SK-N-SH (cell line): Measurements from ENCODE around the gene SHROOM3. TPM values are rescaled to one million over a fixed set of nuclear protein-coding genes. Genes with fewer than 3 reads are reported as not detected.

ENCODE experiments used
- CTCF ChIA-PET: fragments of 300-600, 350-600 bp; formaldehyde crosslinking; extraction: SDS; loops from one replicate; lab custom pipeline; 2021; lab: Yijun Ruan, JAX
- POLR2A ChIA-PET: fragments of 350-600 bp; sonication (Branson Sonifier 250); formaldehyde crosslinking; extraction: SDS; loops from one replicate; lab custom pipeline; 2020; ENCODE audit warnings: antibody characterized with exemption, inconsistent platforms; lab: Yijun Ruan, JAX
- DNase-seq: peaks from one replicate; pipeline ENCODE4 v3.0.0; 2012
- H2AFZ ChIP-seq: fragments of 200-600 bp; sonication (generic); 2 replicates; pipeline ENCODE4 v1.8.1; 2016; ENCODE audit warnings: antibody characterized with exemption, mild to moderate bottlenecking, low read depth
- H3F3A ChIP-seq: fragments of 200-600 bp; sonication (generic); replicated peaks from 2 replicates; pipeline ENCODE3; 2016; ENCODE audit warnings: antibody characterized with exemption, mild to moderate bottlenecking; ENCODE audit not compliant: insufficient read depth
- H3K27ac ChIP-seq, 2 experiments: fragments of 200-500 bp in 1 of 2; fragments of 200-600 bp in 1 of 2; sonication (Bioruptor generic) in 1 of 2; sonication (generic), shearing (Covaris generic) in 1 of 2; 2 replicates each; pipeline versions ENCODE4 v1.5.1 to v1.6.1; 2014 to 2016; ENCODE audit warnings: low read depth in 2 of 2, inconsistent platforms in 1 of 2, low read length in 1 of 2, mild to moderate bottlenecking in 1 of 2, mixed read lengths in 1 of 2
- H3K27me3 ChIP-seq: fragments of 200-600 bp; sonication (generic), shearing (Covaris generic); 2 replicates; pipeline ENCODE4 v1.6.1; 2016; ENCODE audit warnings: mixed run types; ENCODE audit not compliant: insufficient read depth
- H3K36me3 ChIP-seq, 2 experiments: fragments of 200-500 bp in 1 of 2; fragments of 200-600 bp in 1 of 2; sonication (Bioruptor generic) in 1 of 2; sonication (generic) in 1 of 2; replicated peaks in 1 of 2; 2 replicates each; pipeline versions ENCODE3 to v1.5.1; 2014 to 2016; ENCODE audit warnings: low read length in 1 of 2, mild to moderate bottlenecking in 1 of 2; ENCODE audit not compliant: insufficient read depth in 2 of 2, control insufficient read depth in 1 of 2
- H3K4me1 ChIP-seq, 2 experiments: fragments of 200-500 bp in 1 of 2; fragments of 200-600 bp in 1 of 2; sonication (Bioruptor generic) in 1 of 2; sonication (generic), shearing (Covaris generic) in 1 of 2; 2 replicates each; pipeline versions ENCODE4 v1.5.1 to v1.6.1; 2014 to 2016; ENCODE audit warnings: low read depth in 1 of 2, low read length in 1 of 2, mixed run types in 1 of 2; ENCODE audit not compliant: insufficient read depth in 2 of 2, control insufficient read depth in 1 of 2
- H3K4me2 ChIP-seq: fragments of 200-600 bp; sonication (generic), shearing (Covaris generic); 2 replicates; pipeline ENCODE4 v1.6.1; 2017; ENCODE audit warnings: mixed run types
- H3K4me3 ChIP-seq, 2 experiments: fragments of 200-500 bp in 1 of 2; fragments of 200-600 bp in 1 of 2; sonication (Bioruptor generic) in 1 of 2; sonication (generic), shearing (Covaris generic) in 1 of 2; 2 replicates each; pipeline versions ENCODE4 v1.5.1 to v1.8.1; 2014 to 2016; ENCODE audit warnings: low read depth in 2 of 2, inconsistent platforms in 1 of 2, low read length in 1 of 2, mild to moderate bottlenecking in 1 of 2, mixed read lengths in 1 of 2, moderate library complexity in 1 of 2
- H3K79me2 ChIP-seq: fragments of 200-600 bp; sonication (generic); 2 replicates; pipeline ENCODE4 v1.8.1; 2017; ENCODE audit warnings: mild to moderate bottlenecking; ENCODE audit not compliant: insufficient read depth
- H3K9ac ChIP-seq: fragments of 200-600 bp; sonication (generic); 2 replicates; pipeline ENCODE4 v1.6.1; 2017; ENCODE audit warnings: mixed run types
- H3K9me2 ChIP-seq: fragments of 200-600 bp; sonication (generic); 2 replicates; pipeline ENCODE4 v1.6.1; 2017; ENCODE audit warnings: mixed run types
- H3K9me3 ChIP-seq: fragments of 200-600 bp; sonication (generic); 2 replicates; pipeline ENCODE4 v1.6.1; 2017; ENCODE audit warnings: mixed run types, mild to moderate bottlenecking, moderate library complexity
- H4K20me1 ChIP-seq: fragments of 200-600 bp; sonication (generic); 2 replicates; pipeline ENCODE4 v1.6.1; 2017; ENCODE audit warnings: mild to moderate bottlenecking, mixed run types; ENCODE audit not compliant: insufficient read depth
- CHD2 ChIP-seq: fragments of 150-350 bp; IDR thresholded peaks from 2 replicates; pipeline ENCODE4 v1.6.1; 2018; ENCODE audit warnings: low read length; ENCODE audit not compliant: partially characterized antibody
- EP300 ChIP-seq, 2 experiments: IDR thresholded peaks; 2 replicates each; pipeline versions ENCODE4 v1.4.0 to v1.6.1; 2012; ENCODE audit warnings: borderline replicate concordance in 1 of 2, low read depth in 1 of 2, low read length in 1 of 2
- FOXM1 ChIP-seq: IDR thresholded peaks from 2 replicates; pipeline ENCODE4 v1.4.0; 2012; ENCODE audit warnings: low read depth, mild to moderate bottlenecking
- GATA2 ChIP-seq: sonication (generic); formaldehyde crosslinking; IDR thresholded peaks from 2 replicates; pipeline ENCODE4 v1.5.0; 2020; ENCODE audit warnings: mild to moderate bottlenecking, missing genetic modification reagents
- JUND ChIP-seq: IDR thresholded peaks from 2 replicates; pipeline ENCODE4 v1.4.0; 2012
- MEF2A ChIP-seq: IDR thresholded peaks from 2 replicates; pipeline ENCODE4 v1.4.0; 2012; ENCODE audit warnings: low read depth, borderline replicate concordance
- MXI1 ChIP-seq: IDR thresholded peaks from 2 replicates; pipeline ENCODE4 v1.6.1; 2012; ENCODE audit warnings: mild to moderate bottlenecking, low read depth, low read length, improper control_type of control experiment
- NFIC ChIP-seq: IDR thresholded peaks from 2 replicates; pipeline ENCODE4 v1.4.0; 2012; ENCODE audit warnings: borderline replicate concordance
- NRF1 ChIP-seq: IDR thresholded peaks from 2 replicates; pipeline ENCODE4 v1.6.1; 2012; ENCODE audit warnings: low read depth, mild to moderate bottlenecking, low read length
- POLR2AphosphoS5 ChIP-seq: IDR thresholded peaks from 2 replicates; pipeline ENCODE4 v1.6.1; 2012; ENCODE audit warnings: low read depth, low read length
- RAD21 ChIP-seq: IDR thresholded peaks from 2 replicates; pipeline ENCODE4 v1.6.1; 2012; ENCODE audit warnings: mild to moderate bottlenecking, low read length
- RCOR1 ChIP-seq: fragments of 150-350 bp; IDR thresholded peaks from 2 replicates; pipeline ENCODE4 v1.6.1; 2017; ENCODE audit warnings: antibody characterized with exemption, low read length
- TCF12 ChIP-seq: IDR thresholded peaks from 2 replicates; pipeline ENCODE4 v1.4.0; 2012
- TEAD4 ChIP-seq: IDR thresholded peaks from 2 replicates; pipeline ENCODE4 v1.4.0; 2012; ENCODE audit warnings: mild to moderate bottlenecking, borderline replicate concordance; ENCODE audit not compliant: insufficient read depth
- WGBS: methylation state at CpG from one replicate; pipeline ENCODE4 v1.1.6; 2017; ENCODE audit warnings: low lambda C conversion rate; 5-methylcytosine and 5-hydroxymethylcytosine counted together
- polyA plus RNA-seq, 3 experiments: library from polyadenylated mRNA; depleted of rRNA; stranded (reverse); fragments of >200 nt; gene quantifications; 2 replicates each; pipeline ENCODE4 v1.2.3, GENCODE V29; 2012
- TF ChIP-seq, protein P1 (sequence below): IDR thresholded peaks from 2 replicates; pipeline ENCODE4 v1.4.0; 2012; ENCODE audit warnings: low read depth
- TF ChIP-seq, protein P2 (sequence below): IDR thresholded peaks from 2 replicates; pipeline ENCODE4; 2012

Gene SHROOM3
- polyA plus RNA-seq, 1 of the 3 experiments (the other 2 are of a cell fraction), result 4.3 TPM

DNA sequence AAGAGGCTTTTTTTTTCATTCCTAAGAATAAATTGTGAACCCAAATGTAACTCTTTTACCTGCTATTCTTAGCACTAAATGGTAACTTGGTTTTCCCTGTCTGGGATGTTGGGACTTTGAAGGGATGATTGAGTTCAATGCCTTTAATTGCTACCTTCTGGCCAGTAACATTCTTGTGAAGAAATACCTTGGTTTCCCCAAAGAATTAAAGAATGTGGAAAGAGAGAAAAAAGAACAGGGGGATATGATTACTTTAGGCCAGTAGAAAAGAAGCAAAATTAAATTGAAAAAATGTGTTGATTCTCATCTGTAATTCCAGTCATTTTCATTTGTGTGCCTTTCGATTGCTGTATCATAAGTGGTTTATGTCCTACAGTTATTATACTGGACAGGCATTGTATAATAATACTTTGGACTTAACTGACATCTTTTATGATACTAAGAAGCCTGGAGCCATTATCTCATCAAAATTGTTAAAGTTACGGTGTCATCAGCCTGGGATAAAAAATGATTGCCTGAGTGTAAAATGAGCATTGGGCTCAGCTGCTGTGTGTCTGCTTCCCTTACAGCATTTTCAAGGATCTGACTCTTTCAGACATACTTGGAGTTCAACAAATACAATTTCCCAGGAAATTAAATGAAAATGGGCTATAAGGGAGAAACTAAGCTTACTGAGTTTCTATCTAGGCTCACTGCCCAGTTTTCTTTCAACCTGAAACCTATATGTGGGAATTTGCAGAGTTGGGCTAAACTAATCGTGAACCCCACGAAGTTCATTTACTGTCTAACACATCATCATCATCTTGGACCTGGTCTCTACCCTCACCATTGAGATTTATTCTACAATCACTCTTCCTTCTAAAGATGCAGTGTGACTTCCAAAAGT, 146.3 kb downstream of the SHROOM3 start:
- TF ChIP-seq MEF2A (0 out of 2 replicates have a peak, but pooled peaks have one; percentile 4), CHD2 (peak; percentile 65), RCOR1 (peak; percentile 84), NFIC (0 out of 2 replicates have a peak, but pooled peaks have one; percentile 12), MXI1 (no peak), POLR2AphosphoS5 (peak; percentile 74), TCF12 (peak; percentile 79), JUND (no peak), GATA2 (peak; percentile 74), TEAD4 (peak; percentile 56; the same call in 1 of the 2 replicates), FOXM1 (peak; percentile 29; the same call in 1 of the 2 replicates), RAD21 (0 out of 2 replicates have a peak, but pooled peaks have one; percentile 10), NRF1 (no peak), EP300 (IDR thresholded peaks at IDR 0.05; ENCODE audit: borderline replicate concordance in 1 of 2, low read depth in 1 of 2, low read length in 1 of 2) (peak; percentile 46 to 92; a peak in 3 of 4 replicates)
- TF ChIP-seq, protein P1, sequence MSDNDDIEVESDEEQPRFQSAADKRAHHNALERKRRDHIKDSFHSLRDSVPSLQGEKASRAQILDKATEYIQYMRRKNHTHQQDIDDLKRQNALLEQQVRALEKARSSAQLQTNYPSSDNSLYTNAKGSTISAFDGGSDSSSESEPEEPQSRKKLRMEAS, result no peak
- TF ChIP-seq, protein P2, sequence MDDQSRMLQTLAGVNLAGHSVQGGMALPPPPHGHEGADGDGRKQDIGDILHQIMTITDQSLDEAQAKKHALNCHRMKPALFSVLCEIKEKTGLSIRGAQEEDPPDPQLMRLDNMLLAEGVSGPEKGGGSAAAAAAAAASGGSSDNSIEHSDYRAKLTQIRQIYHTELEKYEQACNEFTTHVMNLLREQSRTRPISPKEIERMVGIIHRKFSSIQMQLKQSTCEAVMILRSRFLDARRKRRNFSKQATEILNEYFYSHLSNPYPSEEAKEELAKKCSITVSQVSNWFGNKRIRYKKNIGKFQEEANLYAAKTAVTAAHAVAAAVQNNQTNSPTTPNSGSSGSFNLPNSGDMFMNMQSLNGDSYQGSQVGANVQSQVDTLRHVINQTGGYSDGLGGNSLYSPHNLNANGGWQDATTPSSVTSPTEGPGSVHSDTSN, result peak; percentile 79
- TF ChIP-seq, all 33 proteins: peak for 12
- Histone ChIP-seq H3F3A (peaks cover 4% of the 10 kb centered on the region), H3K79me2 (no peaks in the 10 kb centered on the region), H3K4me2 (peak overlapping the region; percentile 23; the same call in 1 of the 2 replicates), H3K4me1 (peaks cover 23 to 47% of the 10 kb centered on the region in 2 experiments), H3K36me3 (no peaks in the 10 kb centered on the region), H3K9me2 (no peaks in the 10 kb centered on the region), H4K20me1 (no peaks in the 10 kb centered on the region), H3K27me3 (no peaks in the 10 kb centered on the region), H3K9ac (0 out of 2 replicates have a peak overlapping the region, but pooled peaks have one; percentile 6), H3K9me3 (no peaks in the 10 kb centered on the region), H2AFZ (no peak overlapping the region), H3K4me3 (no peak overlapping the region), H3K27ac (peak overlapping the region; percentile 62 to 100)
- ChIA-PET POLR2A (interaction anchor here (4.5 kb wide), 1 partner anchor 107 kb away, joined by 16 read pairs; no protein-coding TSS in a partner anchor), CTCF (interaction anchor here (0.9 to 1.9 kb wide), 6 partner anchors 63 to 176 kb away, joined by 3 to 6 read pairs (median 3); no protein-coding TSS in a partner anchor)
- DNase-seq, result no peak
- 26% methylated on average over 4 of the region's 4 CpGs for WGBS
